AG10803 (cell line): ENCODE measurements around the gene COLQ.

Experiments used
- DNase-seq: peaks from one replicate; pipeline ENCODE4 v3.0.0; 2010; ENCODE audit warnings: low read depth
- H3K4me3 ChIP-seq: 2 replicates; pipeline ENCODE4 v1.5.1; 2011; ENCODE audit warnings: mild to moderate bottlenecking, low read length, control low read depth
- CTCF ChIP-seq: conservative IDR thresholded peaks from 2 replicates; pipeline ENCODE4 v1.5.1; 2011; ENCODE audit warnings: mild to moderate bottlenecking, low read length, control low read depth, inconsistent platforms

COLQ gene

GRCh38 chr3:15431256-15431837 lies 90.2 kb downstream of the COLQ start:
- DNase-seq: no peak
- H3K4me3 ChIP-seq: no peak overlapping the region
- no peak for TF ChIP-seq CTCF

- TF ChIP-seq CTCF: no peak
- H3K4me3 ChIP-seq: no peak overlapping the region
- no peak for DNase-seq
These were observed 90.9 kb downstream of the COLQ start for GRCh38 chr3:15430624-15431023.

- no peak for DNase-seq
- peak overlapping the region; percentile 99 for H3K4me3 ChIP-seq
- no peak for TF ChIP-seq CTCF
These were observed 92.4 kb downstream of the COLQ start for GRCh38 chr3:15429080-15429479.

- peak; percentile 74 for DNase-seq
- H3K4me3 ChIP-seq: peak overlapping the region; percentile 99
- no peak for TF ChIP-seq CTCF
These were observed 93.0 kb downstream of the COLQ start for GRCh38 chr3:15428539-15428938.

- H3K4me3 ChIP-seq: peak overlapping the region; percentile 99
- no peak for DNase-seq
- TF ChIP-seq CTCF: no peak
These were observed 93.5 kb downstream of the COLQ start for GRCh38 chr3:15427981-15428380.

- H3K4me3 ChIP-seq: peak within 1 kb of the TSS; percentile 99
- peak; percentile 25; the same call in 1 of the 2 replicates for TF ChIP-seq CTCF
- DNase-seq: peak; percentile 80
These were observed 94.2 kb downstream of the COLQ start, which contains the start of the genes EAF1 and METTL6 for GRCh38 chr3:15427182-15427880. Gene EAF1 (plus strand): TSS chr3:15427598. CDS start chr3:15427780, 182 bp downstream. Gene METTL6 (minus strand): TSS chr3:15427544. CDS start chr3:15426511, 1,033 bp downstream.

- peak overlapping the region; percentile 99 for H3K4me3 ChIP-seq
- no peak for TF ChIP-seq CTCF
- DNase-seq: no peak
These were observed 94.9 kb downstream of the COLQ start for GRCh38 chr3:15426579-15427118.
